Ectodermal cell (in vitro differentiated cells): Measurements from ENCODE around the gene ACTN4.

Experiments used
- H3K27ac ChIP-seq: 2 replicates; pipeline ENCODE4 v1.7.0; 2013; ENCODE audit warnings: mild to moderate bottlenecking, low read depth, low read length; ENCODE audit not compliant: insufficient read depth, poor library complexity, severe bottlenecking
- H3K27me3 ChIP-seq: 2 replicates; pipeline ENCODE4 v1.7.0; 2013; ENCODE audit warnings: mild to moderate bottlenecking, low read length; ENCODE audit not compliant: insufficient read depth, control insufficient read depth, poor library complexity, severe bottlenecking
- H3K36me3 ChIP-seq: one replicate; pipeline ENCODE4 v1.7.0; 2013; ENCODE audit warnings: low read length; ENCODE audit not compliant: control insufficient read depth, insufficient read depth
- H3K4me1 ChIP-seq: one replicate; pipeline ENCODE4 v1.7.0; 2013; ENCODE audit warnings: low read length; ENCODE audit not compliant: control insufficient read depth, insufficient read depth
- H3K4me3 ChIP-seq: 2 replicates; pipeline ENCODE4 v1.7.0; 2013; ENCODE audit warnings: low read depth, low read length, control low read depth; ENCODE audit not compliant: insufficient read depth
- H3K9me3 ChIP-seq: 2 replicates; pipeline ENCODE4 v1.7.0; 2013; ENCODE audit warnings: mild to moderate bottlenecking, low read length, moderate library complexity; ENCODE audit not compliant: control insufficient read depth
- WGBS, 2 experiments: methylation state at CpG; one replicate each; pipeline ENCODE4 v1.1.7; 2013; ENCODE audit warnings: missing lambda C conversion rate in 2 of 2; 5-methylcytosine and 5-hydroxymethylcytosine counted together

Gene ACTN4

DNA sequence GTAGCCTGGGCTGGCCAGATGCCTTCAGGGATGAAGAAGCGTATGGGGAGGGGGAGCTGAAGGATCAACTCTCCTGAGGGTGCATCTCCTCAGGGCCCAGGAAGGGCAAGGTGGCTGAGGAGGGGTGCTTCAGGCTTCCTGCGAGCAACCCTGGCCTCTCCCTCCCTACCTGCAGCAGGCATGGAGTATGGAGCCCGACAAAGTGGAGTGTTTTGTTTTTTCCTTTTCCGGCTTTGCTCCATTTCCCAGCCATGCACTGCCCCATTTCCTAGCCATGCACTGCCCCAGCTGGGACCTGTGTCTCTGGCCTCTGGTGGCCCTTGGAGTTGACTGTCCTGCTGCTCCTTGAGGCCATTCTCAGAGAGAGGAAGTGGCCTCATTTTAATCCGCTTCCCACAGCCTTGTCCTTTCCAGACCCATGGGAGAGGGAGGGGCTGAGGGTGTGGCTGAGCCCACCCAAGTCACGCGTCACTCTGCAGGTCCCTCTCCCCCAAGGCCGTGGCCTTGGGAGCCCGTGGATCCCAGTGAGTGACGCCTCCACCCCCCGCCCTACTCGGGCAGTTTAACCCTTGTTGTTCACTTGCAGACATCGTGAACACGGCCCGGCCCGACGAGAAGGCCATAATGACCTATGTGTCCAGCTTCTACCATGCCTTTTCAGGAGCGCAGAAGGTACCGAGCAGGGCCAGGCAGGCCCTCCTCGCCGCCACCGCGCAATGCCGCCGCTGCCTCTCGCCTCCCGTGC is 62.4 kb downstream of the ACTN4 start:
- H3K9me3 ChIP-seq = no peaks in the 10 kb centered on the region
- no peaks in the 10 kb centered on the region for H3K4me1 ChIP-seq
- no peak overlapping the region for H3K4me3 ChIP-seq
- WGBS, 2 experiments = 95% methylated on average over 27 of the region's 27 CpGs
- no peak overlapping the region for H3K27ac ChIP-seq
- no peaks in the 10 kb centered on the region for H3K27me3 ChIP-seq
- peaks cover 50% of the 10 kb centered on the region for H3K36me3 ChIP-seq

DNA sequence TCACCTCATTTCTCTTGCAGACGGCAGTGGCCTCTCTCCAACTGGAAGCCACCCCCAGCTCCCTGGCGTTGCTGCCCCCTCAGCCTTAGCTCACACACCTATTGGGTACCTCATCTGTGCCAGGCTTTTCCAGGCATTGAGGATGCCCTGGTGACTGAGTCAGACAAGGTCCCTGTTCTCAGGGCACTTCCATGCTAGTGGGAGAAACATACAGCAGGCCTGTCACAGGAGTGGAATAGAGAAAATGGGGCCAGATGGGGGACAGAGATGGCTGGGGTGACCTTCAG is 62.9 kb downstream of the ACTN4 start:
- 92 to 95% methylated on average over 2 of the region's 2 CpGs for WGBS, 2 experiments
- no peak overlapping the region for H3K27ac ChIP-seq
- no peak overlapping the region for H3K4me3 ChIP-seq
- no peaks in the 10 kb centered on the region for H3K9me3 ChIP-seq
- H3K27me3 ChIP-seq = no peaks in the 10 kb centered on the region
- H3K36me3 ChIP-seq = peaks cover 48% of the 10 kb centered on the region
- no peaks in the 10 kb centered on the region for H3K4me1 ChIP-seq

DNA sequence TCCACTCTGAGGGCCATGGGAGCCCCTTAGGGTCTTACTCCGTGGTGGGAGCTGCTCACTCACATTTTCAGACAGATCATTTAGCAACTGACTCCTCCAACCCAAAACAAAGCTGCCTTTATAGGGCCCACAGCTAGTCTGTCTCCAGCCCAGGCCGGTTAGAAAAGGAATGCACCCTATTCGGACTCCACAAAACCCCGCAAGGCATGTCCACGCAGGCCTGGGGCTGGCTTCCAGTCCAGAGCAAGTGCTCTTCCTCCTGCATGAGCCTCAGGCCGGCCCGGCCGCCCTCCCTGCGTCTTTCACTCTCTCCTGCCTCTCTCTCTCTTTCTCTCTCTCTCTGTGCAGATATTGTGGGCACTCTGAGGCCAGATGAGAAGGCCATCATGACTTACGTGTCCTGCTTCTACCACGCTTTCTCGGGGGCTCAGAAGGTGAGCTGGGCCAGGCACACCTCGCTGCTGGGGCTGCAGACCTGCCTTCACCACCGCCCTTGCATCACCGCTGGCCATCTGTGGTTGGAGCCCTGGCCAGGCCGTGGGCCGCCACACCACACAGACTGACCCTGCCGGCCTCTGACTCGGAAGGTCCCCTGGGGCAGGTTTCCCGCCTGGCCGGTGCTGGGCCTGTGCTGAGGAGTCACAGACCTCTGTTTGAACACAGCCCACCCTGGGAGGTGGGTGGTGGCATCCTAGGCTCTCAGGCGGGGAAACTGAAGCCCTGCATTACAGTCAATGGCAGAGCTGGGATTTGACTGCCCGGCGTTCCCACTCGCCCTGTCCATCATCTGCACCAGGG is 63.7 kb downstream of the ACTN4 start:
- Histone ChIP-seq H3K27me3 (no peaks in the 10 kb centered on the region), H3K27ac (no peak overlapping the region), H3K4me3 (no peak overlapping the region), H3K36me3 (peaks cover 41% of the 10 kb centered on the region), H3K9me3 (no peaks in the 10 kb centered on the region), H3K4me1 (no peaks in the 10 kb centered on the region)
- WGBS, 2 experiments = 89 to 90% methylated on average over 25 of the region's 25 CpGs

DNA sequence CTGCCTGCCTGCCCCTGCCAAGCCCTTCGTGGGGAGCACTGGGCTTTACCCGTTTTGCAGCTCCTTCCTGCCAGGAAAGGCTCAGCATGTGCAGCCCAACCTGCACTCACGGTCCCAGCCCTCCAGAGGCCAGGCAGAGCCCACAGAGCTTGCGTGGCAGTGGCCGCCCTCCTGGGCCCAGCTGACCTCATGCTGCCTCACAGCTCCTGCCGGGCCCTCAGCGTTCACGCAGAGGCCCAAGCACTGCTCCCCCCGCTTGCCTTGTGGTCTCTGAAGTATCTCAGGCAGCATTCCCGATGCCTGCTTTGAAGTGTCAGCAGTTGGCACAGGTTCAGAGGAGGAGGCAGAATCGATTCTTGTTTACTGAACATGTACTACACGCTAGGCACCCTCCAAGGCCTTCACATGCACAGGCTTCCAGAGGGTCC is 64.3 kb downstream of the ACTN4 start:
- H3K27ac ChIP-seq = no peak overlapping the region
- no peak overlapping the region for H3K4me3 ChIP-seq
- WGBS, 2 experiments = 91 to 93% methylated on average over 12 of the region's 12 CpGs
- no peaks in the 10 kb centered on the region for H3K4me1 ChIP-seq
- H3K36me3 ChIP-seq = peaks cover 39% of the 10 kb centered on the region
- H3K27me3 ChIP-seq = no peaks in the 10 kb centered on the region
- H3K9me3 ChIP-seq = no peaks in the 10 kb centered on the region

- Histone ChIP-seq H3K27me3 (no peaks in the 10 kb centered on the region), H3K4me1 (no peaks in the 10 kb centered on the region), H3K36me3 (peaks cover 38% of the 10 kb centered on the region), H3K9me3 (no peaks in the 10 kb centered on the region), H3K27ac (no peak overlapping the region), H3K4me3 (no peak overlapping the region)
- WGBS, 2 experiments = 88% methylated on average over 15 of the region's 15 CpGs
These were observed 64.8 kb downstream of the ACTN4 start for GRCh38 chr19:38712161-38712748.

GRCh38 chr19:38713227-38713649 is 65.8 kb downstream of the ACTN4 start:
- Histone ChIP-seq H3K27ac (no peak overlapping the region), H3K27me3 (no peaks in the 10 kb centered on the region), H3K36me3 (peaks cover 39% of the 10 kb centered on the region), H3K4me3 (no peak overlapping the region), H3K4me1 (no peaks in the 10 kb centered on the region), H3K9me3 (no peaks in the 10 kb centered on the region)
- WGBS, 2 experiments = 94 to 95% methylated on average over 19 of the region's 19 CpGs

- no peaks in the 10 kb centered on the region for H3K27me3 ChIP-seq
- H3K9me3 ChIP-seq = no peaks in the 10 kb centered on the region
- H3K27ac ChIP-seq = no peak overlapping the region
- H3K4me3 ChIP-seq = no peak overlapping the region
- 88 to 89% methylated on average over 14 of the region's 14 CpGs for WGBS, 2 experiments
- H3K36me3 ChIP-seq = peaks cover 38% of the 10 kb centered on the region
- H3K4me1 ChIP-seq = no peaks in the 10 kb centered on the region
These were observed 66.4 kb downstream of the ACTN4 start for GRCh38 chr19:38713865-38714264.

DNA sequence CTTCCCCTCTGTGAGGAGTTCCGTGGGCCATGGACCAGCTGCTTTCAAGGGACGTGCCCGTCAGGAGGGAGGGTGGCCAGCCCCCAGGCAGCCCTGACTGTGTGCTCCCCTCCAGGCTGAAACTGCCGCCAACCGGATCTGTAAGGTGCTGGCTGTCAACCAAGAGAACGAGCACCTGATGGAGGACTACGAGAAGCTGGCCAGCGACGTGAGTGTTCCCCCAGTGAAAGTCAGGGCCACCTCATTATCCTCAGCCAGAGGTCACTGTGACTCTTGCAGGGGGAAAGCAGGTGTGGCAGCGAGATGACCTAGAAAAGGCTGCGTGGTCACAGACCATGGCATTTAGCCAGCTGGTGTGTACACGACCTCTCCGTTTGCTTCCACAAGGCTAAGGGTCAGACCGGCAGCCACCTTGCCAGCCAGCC is 66.9 kb downstream of the ACTN4 start:
- Histone ChIP-seq H3K4me1 (no peaks in the 10 kb centered on the region), H3K9me3 (no peaks in the 10 kb centered on the region), H3K27me3 (no peaks in the 10 kb centered on the region), H3K36me3 (peaks cover 33% of the 10 kb centered on the region), H3K27ac (no peak overlapping the region), H3K4me3 (no peak overlapping the region)
- 95 to 96% methylated on average over 14 of the region's 14 CpGs for WGBS, 2 experiments

GRCh38 chr19:38715555-38715954 is 68.1 kb downstream of the ACTN4 start:
- Histone ChIP-seq H3K27me3 (no peaks in the 10 kb centered on the region), H3K9me3 (no peaks in the 10 kb centered on the region), H3K4me1 (no peaks in the 10 kb centered on the region), H3K36me3 (peaks cover 22% of the 10 kb centered on the region), H3K27ac (no peak overlapping the region), H3K4me3 (no peak overlapping the region)
- WGBS, 2 experiments = 97 to 98% methylated on average over 3 of the region's 3 CpGs

DNA sequence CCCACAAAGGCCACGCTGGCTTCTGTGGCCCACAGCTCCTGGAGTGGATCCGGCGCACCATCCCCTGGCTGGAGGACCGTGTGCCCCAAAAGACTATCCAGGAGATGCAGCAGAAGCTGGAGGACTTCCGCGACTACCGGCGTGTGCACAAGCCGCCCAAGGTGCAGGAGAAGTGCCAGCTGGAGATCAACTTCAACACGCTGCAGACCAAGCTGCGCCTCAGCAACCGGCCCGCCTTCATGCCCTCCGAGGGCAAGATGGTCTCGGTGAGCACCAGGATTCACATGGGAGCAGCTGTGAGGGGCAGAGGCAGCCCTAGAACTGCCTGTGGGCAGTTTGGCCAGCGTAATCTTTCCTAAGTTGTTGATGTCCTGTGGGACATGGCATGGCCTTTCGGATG is 69.6 kb downstream of the ACTN4 start:
- Histone ChIP-seq H3K27ac (no peak overlapping the region), H3K27me3 (no peaks in the 10 kb centered on the region), H3K4me3 (no peak overlapping the region), H3K36me3 (peaks cover 25% of the 10 kb centered on the region), H3K4me1 (no peaks in the 10 kb centered on the region), H3K9me3 (no peaks in the 10 kb centered on the region)
- WGBS, 2 experiments = 97 to 98% methylated on average over 17 of the region's 17 CpGs
